Transverse colon (tissue), 4 donors: ENCODE measurements around the gene ZNF726.

Experiments used
- EP300 ChIP-seq: sonication (generic); formaldehyde crosslinking; IDR thresholded peaks from one replicate; pipeline ENCODE4 v1.6.1; 2017; ENCODE audit warnings: antibody characterized with exemption, low read depth
- POLR2A ChIP-seq: fragments of 450-650 bp; IDR thresholded peaks from one replicate; pipeline ENCODE4 v1.6.1; 2016; ENCODE audit warnings: antibody characterized with exemption, mild to moderate bottlenecking, moderate library complexity
- POLR2AphosphoS5 ChIP-seq, 3 donors: sonication (generic); formaldehyde crosslinking; IDR thresholded peaks; one replicate each; pipeline ENCODE4 v1.6.1; 2016; ENCODE audit warnings: antibody characterized with exemption in 3 of 3
- TF ChIP-seq, protein P1 (sequence below), 5 experiments: fragments of 200-600 bp in 3 of 5; fragments of 450-650 bp in 2 of 5; sonication (generic) in 3 of 5; IDR thresholded peaks; 1 replicate in 2 of 5; 2 replicates in 3 of 5; pipeline ENCODE4 v1.5.1; 2016 to 2017; ENCODE audit warnings: antibody characterized with exemption in 5 of 5, inconsistent platforms in 3 of 5, mild to moderate bottlenecking in 2 of 5, moderate library complexity in 1 of 5

DNA sequence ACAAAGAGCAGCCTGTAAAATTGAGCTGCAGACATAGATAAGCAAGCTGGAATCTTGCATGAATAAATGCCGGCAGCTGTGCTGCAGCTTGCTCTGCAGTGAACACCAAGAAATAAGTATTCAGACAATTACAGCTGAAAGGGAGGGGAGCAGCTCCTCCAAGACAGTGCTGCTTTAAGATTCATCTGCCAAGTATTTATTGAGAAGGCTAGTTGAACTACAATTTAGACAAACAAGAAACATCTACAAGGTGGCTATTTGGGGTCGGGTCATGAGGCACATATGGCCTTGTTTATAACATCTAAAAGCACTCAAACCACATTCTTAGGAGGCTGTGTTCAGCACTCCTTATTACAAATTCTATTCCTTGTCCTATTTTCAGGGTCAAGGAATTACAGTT is 34.9 kb downstream of the ZNF726 start:
- TF ChIP-seq, protein P1, sequence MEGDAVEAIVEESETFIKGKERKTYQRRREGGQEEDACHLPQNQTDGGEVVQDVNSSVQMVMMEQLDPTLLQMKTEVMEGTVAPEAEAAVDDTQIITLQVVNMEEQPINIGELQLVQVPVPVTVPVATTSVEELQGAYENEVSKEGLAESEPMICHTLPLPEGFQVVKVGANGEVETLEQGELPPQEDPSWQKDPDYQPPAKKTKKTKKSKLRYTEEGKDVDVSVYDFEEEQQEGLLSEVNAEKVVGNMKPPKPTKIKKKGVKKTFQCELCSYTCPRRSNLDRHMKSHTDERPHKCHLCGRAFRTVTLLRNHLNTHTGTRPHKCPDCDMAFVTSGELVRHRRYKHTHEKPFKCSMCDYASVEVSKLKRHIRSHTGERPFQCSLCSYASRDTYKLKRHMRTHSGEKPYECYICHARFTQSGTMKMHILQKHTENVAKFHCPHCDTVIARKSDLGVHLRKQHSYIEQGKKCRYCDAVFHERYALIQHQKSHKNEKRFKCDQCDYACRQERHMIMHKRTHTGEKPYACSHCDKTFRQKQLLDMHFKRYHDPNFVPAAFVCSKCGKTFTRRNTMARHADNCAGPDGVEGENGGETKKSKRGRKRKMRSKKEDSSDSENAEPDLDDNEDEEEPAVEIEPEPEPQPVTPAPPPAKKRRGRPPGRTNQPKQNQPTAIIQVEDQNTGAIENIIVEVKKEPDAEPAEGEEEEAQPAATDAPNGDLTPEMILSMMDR (IDR thresholded peaks at IDR 0.05) = no peak
- no peak for TF ChIP-seq POLR2A
- no peak for TF ChIP-seq POLR2AphosphoS5 (IDR thresholded peaks at IDR 0.05)
- no peak for TF ChIP-seq EP300
